ENCODE results near the gene HEPN1. TPM values are rescaled to one million over a fixed set of nuclear protein-coding genes. Genes with fewer than 3 reads are reported as not detected.

HEPN1 gene
- total and polyA plus RNA-seq, 10 donors: 0.25 TPM; not detected in 9

- 82 to 89% (median 83%) methylated on average over 14 of the region's 14 CpGs for WGBS, 5 donors
- intact Hi-C loops (cut with DNase I; ENCODE audit: low total_unique reads): no loop called here
- H3K27me3 ChIP-seq (replicated peaks in 1 of 7): peaks cover 0 to 12% (median 0%) of the 10 kb centered on the region in 7 donors
- peak overlapping the region in 5 of 8 donors; percentile 11 to 88 (median 83) for H3K27ac ChIP-seq
- DNase-seq: no peak
- peaks cover 0 to 40% (median 0%) of the 10 kb centered on the region in 6 donors for H3K36me3 ChIP-seq
- peak overlapping the region in 6 of 8 donors; percentile 2 to 71 (median 51) for H3K4me3 ChIP-seq
- TF ChIP-seq CTCF (IDR thresholded peaks at IDR 0.05 in 8 of 11, conservative IDR thresholded peaks at IDR 0.05 in 3 of 11) (no peak), POLR2AphosphoS5 (IDR thresholded peaks at IDR 0.05) (peak in 1 of 3 donors; percentile 46), POLR2A (IDR thresholded peaks at IDR 0.05) (no peak)
- no peaks in the 10 kb centered on the region for H3K9me3 ChIP-seq
- H3K4me1 ChIP-seq: peaks cover 4 to 77% (median 39%) of the 10 kb centered on the region in 6 donors
Measured at GRCh38 chr11:124893781-124894401, 25.2 kb upstream of the HEPN1 start.

- TF ChIP-seq POLR2A (IDR thresholded peaks at IDR 0.05) (no peak), CTCF (IDR thresholded peaks at IDR 0.05 in 8 of 11, conservative IDR thresholded peaks at IDR 0.05 in 3 of 11) (no peak), POLR2AphosphoS5 (IDR thresholded peaks at IDR 0.05) (no peak)
- 43 to 65% (median 61%) methylated on average over 4 of the region's 4 CpGs for WGBS, 5 donors
- peaks cover 0 to 40% (median 0%) of the 10 kb centered on the region in 6 donors for H3K36me3 ChIP-seq
- peaks cover 0 to 18% (median 0%) of the 10 kb centered on the region in 7 donors for H3K27me3 ChIP-seq (replicated peaks in 1 of 7)
- intact Hi-C loops (cut with DNase I; ENCODE audit: low total_unique reads): no loop called here
- DNase-seq: no peak
- peak overlapping the region in 7 of 8 donors; percentile 29 to 88 (median 83) for H3K27ac ChIP-seq
- H3K9me3 ChIP-seq: no peaks in the 10 kb centered on the region
- peaks cover 4 to 75% (median 40%) of the 10 kb centered on the region in 6 donors for H3K4me1 ChIP-seq
- H3K4me3 ChIP-seq: peak overlapping the region in 7 of 8 donors; percentile 31 to 71 (median 48)
Measured at GRCh38 chr11:124894606-124895430, 24.2 kb upstream of the HEPN1 start.

GRCh38 chr11:124895471-124895971 lies 23.5 kb upstream of the HEPN1 start:
- no peak for DNase-seq
- peak overlapping the region in 7 of 8 donors; percentile 29 to 88 (median 83) for H3K27ac ChIP-seq
- peaks cover 0 to 25% (median 0%) of the 10 kb centered on the region in 7 donors for H3K27me3 ChIP-seq (replicated peaks in 1 of 7)
- WGBS, 5 donors: 58 to 82% (median 77%) methylated on average over 9 to 20 of the region's 20 CpGs
- H3K9me3 ChIP-seq: no peaks in the 10 kb centered on the region
- H3K36me3 ChIP-seq: peaks cover 0 to 39% (median 0%) of the 10 kb centered on the region in 6 donors
- intact Hi-C loops (cut with DNase I; ENCODE audit: low total_unique reads): no loop called here
- TF ChIP-seq POLR2AphosphoS5 (IDR thresholded peaks at IDR 0.05): peak in 2 of 3 donors; percentile 38 to 42
- no peak for TF ChIP-seq CTCF (IDR thresholded peaks at IDR 0.05 in 8 of 11, conservative IDR thresholded peaks at IDR 0.05 in 3 of 11)
- H3K4me1 ChIP-seq: peaks cover 4 to 75% (median 42%) of the 10 kb centered on the region in 6 donors
- peak overlapping the region; percentile 31 to 71 (median 48) for H3K4me3 ChIP-seq
